SK-N-SH (cell line): Measurements from ENCODE around the gene KRTAP4-5.

Experiments used
- CTCF ChIP-seq: fragments of 200-600 bp; sonication (generic); IDR thresholded peaks from 2 replicates; pipeline ENCODE4 v1.6.1; 2017; ENCODE audit warnings: antibody characterized with exemption, mild to moderate bottlenecking, moderate library complexity
- ELF1 ChIP-seq: IDR thresholded peaks from 2 replicates; pipeline ENCODE4 v1.4.0; 2012
- GATA2 ChIP-seq: sonication (generic); formaldehyde crosslinking; IDR thresholded peaks from 2 replicates; pipeline ENCODE4 v1.5.0; 2020; ENCODE audit warnings: mild to moderate bottlenecking, missing genetic modification reagents
- POLR2AphosphoS5 ChIP-seq: IDR thresholded peaks from 2 replicates; pipeline ENCODE4 v1.6.1; 2012; ENCODE audit warnings: low read depth, low read length
- SMC3 ChIP-seq: IDR thresholded peaks from 2 replicates; pipeline ENCODE4 v1.6.1; 2012; ENCODE audit warnings: low read depth, low read length, improper control_type of control experiment
- TAF1 ChIP-seq: IDR thresholded peaks from 2 replicates; pipeline ENCODE4 v1.6.1; 2012; ENCODE audit warnings: low read depth, mild to moderate bottlenecking, low read length, moderate library complexity, borderline replicate concordance

- no peak for TF ChIP-seq CTCF
- no peak for TF ChIP-seq SMC3
- TF ChIP-seq ELF1: no peak
- TF ChIP-seq GATA2 (CRISPR knock-in tag): no peak
- no peak for TF ChIP-seq POLR2AphosphoS5
- no peak for TF ChIP-seq TAF1
Measured at GRCh38 chr17:41153856-41154255, 4.2 kb upstream of the KRTAP4-5 start.
